Measurements from ENCODE around the gene CAMK2B. TPM values are rescaled to one million over a fixed set of nuclear protein-coding genes. Genes with fewer than 3 reads are reported as not detected.

The CAMK2B gene
- total RNA-seq, 2 experiments from 2014 or later, result 0.97 to 1.9 TPM

- TF ChIP-seq CTCF (IDR thresholded peaks at IDR 0.05), result no peak
- intact Hi-C loops (cut with micrococcal nuclease), result no loop called here
- ChIA-PET CTCF (interaction anchor here (0.8 kb wide), 1 partner anchor 74 kb away, joined by 3 read pairs; no protein-coding TSS in a partner anchor), POLR2A (interaction anchor here (0.9 kb wide), 1 partner anchor 21 kb away, joined by 4 read pairs; no protein-coding TSS in a partner anchor)
- Mint-ChIP-seq H3K9me3 (no peaks in the 10 kb centered on the region), H3K36me3 (ENCODE audit: low read depth) (no peaks in the 10 kb centered on the region), H3K27me3 (no peaks in the 10 kb centered on the region), H3K27ac (no peak overlapping the region), H3K4me1 (ENCODE audit: low read depth) (no peaks in the 10 kb centered on the region), H3K4me3 (no peak overlapping the region)
- no peak for DNase-seq
- no peak for ATAC-seq
Measured at GRCh38 chr7:44236333-44236728, 89.1 kb downstream of the CAMK2B start.

GRCh38 chr7:44235582-44236332 is 89.6 kb downstream of the CAMK2B start:
- intact Hi-C loops (cut with micrococcal nuclease), result no loop called here

GRCh38 chr7:44235066-44235465 is 90.3 kb downstream of the CAMK2B start:
- POLR2A ChIA-PET, result no interaction called here
- Mint-ChIP-seq H3K27ac (no peak overlapping the region), H3K36me3 (ENCODE audit: low read depth) (no peaks in the 10 kb centered on the region), H3K9me3 (no peaks in the 10 kb centered on the region), H3K27me3 (no peaks in the 10 kb centered on the region), H3K4me1 (ENCODE audit: low read depth) (no peaks in the 10 kb centered on the region), H3K4me3 (no peak overlapping the region)
- ATAC-seq, result no peak
- CTCF ChIA-PET, result no interaction called here
- DNase-seq, result no peak
- no peak for TF ChIP-seq CTCF (IDR thresholded peaks at IDR 0.05)
- intact Hi-C loops (cut with micrococcal nuclease), result no loop called here

More at GRCh38 chr7:44235582-44236332, 89.6 kb downstream of the CAMK2B start:
- ChIA-PET POLR2A (interaction anchor here (0.9 kb wide), 1 partner anchor 22 kb away, joined by 4 read pairs; no protein-coding TSS in a partner anchor), CTCF (no interaction called here)
- Mint-ChIP-seq H3K4me1 (ENCODE audit: low read depth) (no peaks in the 10 kb centered on the region), H3K36me3 (ENCODE audit: low read depth) (no peaks in the 10 kb centered on the region), H3K27ac (no peak overlapping the region), H3K9me3 (no peaks in the 10 kb centered on the region), H3K27me3 (no peaks in the 10 kb centered on the region), H3K4me3 (no peak overlapping the region)
- DNase-seq (no peak), ATAC-seq (no peak)
- no peak for TF ChIP-seq CTCF (IDR thresholded peaks at IDR 0.05)

- no peaks in the 10 kb centered on the region for H3K36me3 Mint-ChIP-seq (ENCODE audit: low read depth)
- no peaks in the 10 kb centered on the region for H3K27me3 Mint-ChIP-seq
- CTCF ChIA-PET, result no interaction called here
- intact Hi-C loops (cut with micrococcal nuclease), result no loop called here
- H3K4me1 Mint-ChIP-seq (ENCODE audit: low read depth), result no peaks in the 10 kb centered on the region
- no peak overlapping the region for H3K4me3 Mint-ChIP-seq
- no peak overlapping the region for H3K27ac Mint-ChIP-seq
- no peak for TF ChIP-seq CTCF (IDR thresholded peaks at IDR 0.05)
- no peak for ATAC-seq
- no peak for DNase-seq
- POLR2A ChIA-PET, result interaction anchor here (0.6 kb wide), 1 partner anchor 11 kb away, joined by 3 read pairs; no protein-coding TSS in a partner anchor
- H3K9me3 Mint-ChIP-seq, result no peaks in the 10 kb centered on the region
Measured at GRCh38 chr7:44232901-44233715, 92.3 kb downstream of the CAMK2B start.

GRCh38 chr7:44232396-44232795 is 93.0 kb downstream of the CAMK2B start:
- no peaks in the 10 kb centered on the region for H3K36me3 Mint-ChIP-seq (ENCODE audit: low read depth)
- DNase-seq (no peak), ATAC-seq (no peak)
- intact Hi-C loops (cut with micrococcal nuclease), result no loop called here
- TF ChIP-seq CTCF (IDR thresholded peaks at IDR 0.05), result no peak
- no peaks in the 10 kb centered on the region for H3K9me3 Mint-ChIP-seq
- no peaks in the 10 kb centered on the region for H3K27me3 Mint-ChIP-seq
- H3K4me3 Mint-ChIP-seq, result no peak overlapping the region
- H3K27ac Mint-ChIP-seq, result no peak overlapping the region
- no peaks in the 10 kb centered on the region for H3K4me1 Mint-ChIP-seq (ENCODE audit: low read depth)
- CTCF ChIA-PET, result no interaction called here
- POLR2A ChIA-PET, result no interaction called here

Data from activated CD8-positive, alpha-beta T cell treated with anti-CD3 and anti-CD28 coated beads for 36 hours (primary cell).